SK-N-SH (cell line): ENCODE measurements around the gene CD320. TPM values are rescaled to one million over a fixed set of nuclear protein-coding genes. Genes with fewer than 3 reads are reported as not detected.

ENCODE experiments used
- CTCF ChIA-PET: fragments of 300-600, 350-600 bp; formaldehyde crosslinking; extraction: SDS; loops from one replicate; lab custom pipeline; 2021; lab: Yijun Ruan, JAX
- POLR2A ChIA-PET: fragments of 350-600 bp; sonication (Branson Sonifier 250); formaldehyde crosslinking; extraction: SDS; loops from one replicate; lab custom pipeline; 2020; ENCODE audit warnings: antibody characterized with exemption, inconsistent platforms; lab: Yijun Ruan, JAX
- DNase-seq: peaks from one replicate; pipeline ENCODE4 v3.0.0; 2012
- H2AFZ ChIP-seq: fragments of 200-600 bp; sonication (generic); 2 replicates; pipeline ENCODE4 v1.8.1; 2016; ENCODE audit warnings: antibody characterized with exemption, mild to moderate bottlenecking, low read depth
- H3F3A ChIP-seq: fragments of 200-600 bp; sonication (generic); replicated peaks from 2 replicates; pipeline ENCODE3; 2016; ENCODE audit warnings: antibody characterized with exemption, mild to moderate bottlenecking; ENCODE audit not compliant: insufficient read depth
- H3K27ac ChIP-seq, 2 experiments: fragments of 200-500 bp in 1 of 2; fragments of 200-600 bp in 1 of 2; sonication (Bioruptor generic) in 1 of 2; sonication (generic), shearing (Covaris generic) in 1 of 2; 2 replicates each; pipeline versions ENCODE4 v1.5.1 to v1.6.1; 2014 to 2016; ENCODE audit warnings: low read depth in 2 of 2, inconsistent platforms in 1 of 2, low read length in 1 of 2, mild to moderate bottlenecking in 1 of 2, mixed read lengths in 1 of 2
- H3K27me3 ChIP-seq: fragments of 200-600 bp; sonication (generic), shearing (Covaris generic); 2 replicates; pipeline ENCODE4 v1.6.1; 2016; ENCODE audit warnings: mixed run types; ENCODE audit not compliant: insufficient read depth
- H3K36me3 ChIP-seq, 2 experiments: fragments of 200-500 bp in 1 of 2; fragments of 200-600 bp in 1 of 2; sonication (Bioruptor generic) in 1 of 2; sonication (generic) in 1 of 2; replicated peaks in 1 of 2; 2 replicates each; pipeline versions ENCODE3 to v1.5.1; 2014 to 2016; ENCODE audit warnings: low read length in 1 of 2, mild to moderate bottlenecking in 1 of 2; ENCODE audit not compliant: insufficient read depth in 2 of 2, control insufficient read depth in 1 of 2
- H3K4me1 ChIP-seq, 2 experiments: fragments of 200-500 bp in 1 of 2; fragments of 200-600 bp in 1 of 2; sonication (Bioruptor generic) in 1 of 2; sonication (generic), shearing (Covaris generic) in 1 of 2; 2 replicates each; pipeline versions ENCODE4 v1.5.1 to v1.6.1; 2014 to 2016; ENCODE audit warnings: low read depth in 1 of 2, low read length in 1 of 2, mixed run types in 1 of 2; ENCODE audit not compliant: insufficient read depth in 2 of 2, control insufficient read depth in 1 of 2
- H3K4me2 ChIP-seq: fragments of 200-600 bp; sonication (generic), shearing (Covaris generic); 2 replicates; pipeline ENCODE4 v1.6.1; 2017; ENCODE audit warnings: mixed run types
- H3K4me3 ChIP-seq, 2 experiments: fragments of 200-500 bp in 1 of 2; fragments of 200-600 bp in 1 of 2; sonication (Bioruptor generic) in 1 of 2; sonication (generic), shearing (Covaris generic) in 1 of 2; 2 replicates each; pipeline versions ENCODE4 v1.5.1 to v1.8.1; 2014 to 2016; ENCODE audit warnings: low read depth in 2 of 2, inconsistent platforms in 1 of 2, low read length in 1 of 2, mild to moderate bottlenecking in 1 of 2, mixed read lengths in 1 of 2, moderate library complexity in 1 of 2
- H3K79me2 ChIP-seq: fragments of 200-600 bp; sonication (generic); 2 replicates; pipeline ENCODE4 v1.8.1; 2017; ENCODE audit warnings: mild to moderate bottlenecking; ENCODE audit not compliant: insufficient read depth
- H3K9ac ChIP-seq: fragments of 200-600 bp; sonication (generic); 2 replicates; pipeline ENCODE4 v1.6.1; 2017; ENCODE audit warnings: mixed run types
- H3K9me2 ChIP-seq: fragments of 200-600 bp; sonication (generic); 2 replicates; pipeline ENCODE4 v1.6.1; 2017; ENCODE audit warnings: mixed run types
- H3K9me3 ChIP-seq: fragments of 200-600 bp; sonication (generic); 2 replicates; pipeline ENCODE4 v1.6.1; 2017; ENCODE audit warnings: mixed run types, mild to moderate bottlenecking, moderate library complexity
- H4K20me1 ChIP-seq: fragments of 200-600 bp; sonication (generic); 2 replicates; pipeline ENCODE4 v1.6.1; 2017; ENCODE audit warnings: mild to moderate bottlenecking, mixed run types; ENCODE audit not compliant: insufficient read depth
- EZH2phosphoT487 ChIP-seq: fragments of 200-600 bp; sonication (generic); IDR thresholded peaks from 2 replicates; pipeline ENCODE4 v1.6.1; 2017; ENCODE audit warnings: low read depth, mixed run types, mild to moderate bottlenecking, antibody characterized with exemption, moderate library complexity, borderline replicate concordance
- JUND ChIP-seq: IDR thresholded peaks from 2 replicates; pipeline ENCODE4 v1.4.0; 2012
- MEF2A ChIP-seq: IDR thresholded peaks from 2 replicates; pipeline ENCODE4 v1.4.0; 2012; ENCODE audit warnings: low read depth, borderline replicate concordance
- POLR2AphosphoS5 ChIP-seq: IDR thresholded peaks from 2 replicates; pipeline ENCODE4 v1.6.1; 2012; ENCODE audit warnings: low read depth, low read length
- RAD21 ChIP-seq: IDR thresholded peaks from 2 replicates; pipeline ENCODE4 v1.6.1; 2012; ENCODE audit warnings: mild to moderate bottlenecking, low read length
- RCOR1 ChIP-seq: fragments of 150-350 bp; IDR thresholded peaks from 2 replicates; pipeline ENCODE4 v1.6.1; 2017; ENCODE audit warnings: antibody characterized with exemption, low read length
- RXRA ChIP-seq: IDR thresholded peaks from 2 replicates; pipeline ENCODE4 v1.4.0; 2012; ENCODE audit warnings: low read depth, mild to moderate bottlenecking, borderline replicate concordance
- SIN3A ChIP-seq: IDR thresholded peaks from 2 replicates; pipeline ENCODE4 v1.6.1; 2012; ENCODE audit warnings: low read depth, mild to moderate bottlenecking, low read length, moderate library complexity, borderline replicate concordance
- YY1 ChIP-seq: IDR thresholded peaks from 2 replicates; pipeline ENCODE4 v1.4.0; 2012; ENCODE audit warnings: low read depth, mild to moderate bottlenecking
- WGBS: methylation state at CpG from one replicate; pipeline ENCODE4 v1.1.6; 2017; ENCODE audit warnings: low lambda C conversion rate; 5-methylcytosine and 5-hydroxymethylcytosine counted together
- polyA plus RNA-seq, 3 experiments: library from polyadenylated mRNA; depleted of rRNA; stranded (reverse); fragments of >200 nt; gene quantifications; 2 replicates each; pipeline ENCODE4 v1.2.3, GENCODE V29; 2012
- TF ChIP-seq, protein P1 (sequence below): fragments of 150-350 bp; IDR thresholded peaks from 2 replicates; pipeline ENCODE4 v1.6.1; 2017; ENCODE audit warnings: antibody characterized with exemption, low read length, low read depth, borderline replicate concordance
- TF ChIP-seq, protein P2 (sequence below): IDR thresholded peaks from 2 replicates; pipeline ENCODE4 v1.4.0; 2012; ENCODE audit warnings: low read depth
- TF ChIP-seq, protein P3 (sequence below): IDR thresholded peaks from 2 replicates; pipeline ENCODE4 v1.4.0; 2012; ENCODE audit warnings: low read depth, borderline replicate concordance
- TF ChIP-seq, protein P4 (sequence below): fragments of 150-350 bp; IDR thresholded peaks from 2 replicates; pipeline ENCODE4 v1.6.1; 2016; ENCODE audit warnings: mild to moderate bottlenecking, low read depth, low read length
- TF ChIP-seq, protein P5 (sequence below): IDR thresholded peaks from 2 replicates; pipeline ENCODE4; 2012

CD320 gene
- polyA plus RNA-seq, 1 of the 3 experiments (the other 2 are of a cell fraction): 129 TPM

DNA sequence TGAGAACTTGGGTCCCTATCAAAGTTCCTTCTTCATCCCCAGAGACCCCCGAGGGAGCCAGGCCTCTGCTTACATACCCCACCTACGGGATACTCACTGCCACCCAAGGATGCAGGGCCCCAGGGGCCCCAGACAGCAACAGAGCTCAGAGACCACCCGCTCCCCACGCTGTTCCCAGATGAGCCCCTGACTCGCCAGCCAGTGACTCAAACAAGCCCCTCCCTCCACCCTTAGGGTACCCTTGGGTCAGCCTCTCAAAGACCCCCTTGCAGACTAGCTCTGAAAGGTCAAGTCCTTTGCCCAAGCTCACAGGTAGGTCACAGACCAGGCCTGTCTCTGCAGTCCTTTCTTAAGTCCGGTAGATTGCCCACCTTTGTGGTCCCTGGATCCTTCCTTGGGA is 45.7 kb downstream of the CD320 start:
- no peak overlapping the region for H3K9ac ChIP-seq
- no peak overlapping the region for H3K4me3 ChIP-seq
- WGBS: 100% methylated on average over 1 of the region's 6 CpGs
- no peaks in the 10 kb centered on the region for H3K36me3 ChIP-seq
- CTCF ChIA-PET: no interaction called here
- no peaks in the 10 kb centered on the region for H3K9me3 ChIP-seq
- no peak for TF ChIP-seq SIN3A
- TF ChIP-seq, protein P1, sequence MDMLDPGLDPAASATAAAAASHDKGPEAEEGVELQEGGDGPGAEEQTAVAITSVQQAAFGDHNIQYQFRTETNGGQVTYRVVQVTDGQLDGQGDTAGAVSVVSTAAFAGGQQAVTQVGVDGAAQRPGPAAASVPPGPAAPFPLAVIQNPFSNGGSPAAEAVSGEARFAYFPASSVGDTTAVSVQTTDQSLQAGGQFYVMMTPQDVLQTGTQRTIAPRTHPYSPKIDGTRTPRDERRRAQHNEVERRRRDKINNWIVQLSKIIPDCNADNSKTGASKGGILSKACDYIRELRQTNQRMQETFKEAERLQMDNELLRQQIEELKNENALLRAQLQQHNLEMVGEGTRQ: no peak
- TF ChIP-seq POLR2AphosphoS5: no peak
- TF ChIP-seq RAD21: no peak
- TF ChIP-seq YY1: no peak
- no peak for TF ChIP-seq RXRA
- TF ChIP-seq, protein P2, sequence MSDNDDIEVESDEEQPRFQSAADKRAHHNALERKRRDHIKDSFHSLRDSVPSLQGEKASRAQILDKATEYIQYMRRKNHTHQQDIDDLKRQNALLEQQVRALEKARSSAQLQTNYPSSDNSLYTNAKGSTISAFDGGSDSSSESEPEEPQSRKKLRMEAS: no peak
- TF ChIP-seq, protein P3, sequence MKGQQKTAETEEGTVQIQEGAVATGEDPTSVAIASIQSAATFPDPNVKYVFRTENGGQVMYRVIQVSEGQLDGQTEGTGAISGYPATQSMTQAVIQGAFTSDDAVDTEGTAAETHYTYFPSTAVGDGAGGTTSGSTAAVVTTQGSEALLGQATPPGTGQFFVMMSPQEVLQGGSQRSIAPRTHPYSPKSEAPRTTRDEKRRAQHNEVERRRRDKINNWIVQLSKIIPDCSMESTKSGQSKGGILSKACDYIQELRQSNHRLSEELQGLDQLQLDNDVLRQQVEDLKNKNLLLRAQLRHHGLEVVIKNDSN: no peak
- no peak for TF ChIP-seq MEF2A
- TF ChIP-seq, protein P4, sequence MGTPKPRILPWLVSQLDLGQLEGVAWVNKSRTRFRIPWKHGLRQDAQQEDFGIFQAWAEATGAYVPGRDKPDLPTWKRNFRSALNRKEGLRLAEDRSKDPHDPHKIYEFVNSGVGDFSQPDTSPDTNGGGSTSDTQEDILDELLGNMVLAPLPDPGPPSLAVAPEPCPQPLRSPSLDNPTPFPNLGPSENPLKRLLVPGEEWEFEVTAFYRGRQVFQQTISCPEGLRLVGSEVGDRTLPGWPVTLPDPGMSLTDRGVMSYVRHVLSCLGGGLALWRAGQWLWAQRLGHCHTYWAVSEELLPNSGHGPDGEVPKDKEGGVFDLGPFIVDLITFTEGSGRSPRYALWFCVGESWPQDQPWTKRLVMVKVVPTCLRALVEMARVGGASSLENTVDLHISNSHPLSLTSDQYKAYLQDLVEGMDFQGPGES: no peak
- no peak for TF ChIP-seq EZH2phosphoT487
- TF ChIP-seq, protein P5, sequence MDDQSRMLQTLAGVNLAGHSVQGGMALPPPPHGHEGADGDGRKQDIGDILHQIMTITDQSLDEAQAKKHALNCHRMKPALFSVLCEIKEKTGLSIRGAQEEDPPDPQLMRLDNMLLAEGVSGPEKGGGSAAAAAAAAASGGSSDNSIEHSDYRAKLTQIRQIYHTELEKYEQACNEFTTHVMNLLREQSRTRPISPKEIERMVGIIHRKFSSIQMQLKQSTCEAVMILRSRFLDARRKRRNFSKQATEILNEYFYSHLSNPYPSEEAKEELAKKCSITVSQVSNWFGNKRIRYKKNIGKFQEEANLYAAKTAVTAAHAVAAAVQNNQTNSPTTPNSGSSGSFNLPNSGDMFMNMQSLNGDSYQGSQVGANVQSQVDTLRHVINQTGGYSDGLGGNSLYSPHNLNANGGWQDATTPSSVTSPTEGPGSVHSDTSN: no peak
- TF ChIP-seq JUND: no peak
- H3K9me2 ChIP-seq: no peaks in the 10 kb centered on the region
- H4K20me1 ChIP-seq: no peaks in the 10 kb centered on the region
- H3K79me2 ChIP-seq: no peaks in the 10 kb centered on the region
- H3K27me3 ChIP-seq: no peaks in the 10 kb centered on the region; the same call in 1 of the 2 replicates
- H3K4me2 ChIP-seq: no peak overlapping the region
- no peak for DNase-seq
- H3F3A ChIP-seq: no peaks in the 10 kb centered on the region
- no peak overlapping the region for H2AFZ ChIP-seq
- POLR2A ChIA-PET: no interaction called here
- H3K27ac ChIP-seq: no peak overlapping the region
- H3K4me1 ChIP-seq: no peaks in the 10 kb centered on the region

DNA sequence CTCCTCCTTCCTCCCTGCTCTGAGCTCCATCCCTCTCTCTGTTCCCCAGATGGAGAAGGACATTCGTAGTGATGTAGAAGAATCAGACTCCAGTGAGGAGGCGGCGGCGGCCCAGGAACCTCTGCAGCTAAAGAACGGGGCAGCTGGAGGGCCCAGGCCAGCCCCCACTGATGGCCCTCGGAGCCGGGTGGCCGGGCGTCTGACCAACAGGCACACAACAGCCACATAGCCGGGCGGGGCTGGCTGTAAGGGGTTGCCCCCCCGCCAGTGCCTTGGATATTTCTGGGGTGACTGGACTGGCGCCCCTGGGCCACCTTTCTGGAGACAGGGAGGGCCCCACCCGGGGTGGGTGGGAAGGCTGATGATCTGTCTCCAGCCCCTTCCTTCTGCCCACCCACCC is 46.3 kb downstream of the CD320 start:
- Histone ChIP-seq H3K9ac (no peak overlapping the region), H3K27ac (no peak overlapping the region), H3K36me3 (no peaks in the 10 kb centered on the region), H3K4me2 (no peak overlapping the region), H3K9me2 (no peaks in the 10 kb centered on the region), H3K4me3 (no peak overlapping the region), H3K79me2 (no peaks in the 10 kb centered on the region), H3K27me3 (no peaks in the 10 kb centered on the region; the same call in 1 of the 2 replicates), H3K9me3 (no peaks in the 10 kb centered on the region), H4K20me1 (no peaks in the 10 kb centered on the region), H3F3A (no peaks in the 10 kb centered on the region), H2AFZ (no peak overlapping the region), H3K4me1 (no peaks in the 10 kb centered on the region)
- DNase-seq: no peak
- POLR2A ChIA-PET: no interaction called here
- 56% methylated on average over 5 of the region's 14 CpGs for WGBS
- CTCF ChIA-PET: interaction anchor here (0.9 to 1.3 kb wide), 3 partner anchors 8 to 317 kb away, joined by 3 to 5 read pairs (median 3); no protein-coding TSS in a partner anchor
- TF ChIP-seq, protein P5: no peak
- no peak for TF ChIP-seq RCOR1
